22Rv1 (cell line): ENCODE data around the gene ACOX2.

ENCODE experiments used
- H3K27ac ChIP-seq: fragments of 450-650 bp; 2 replicates; pipeline ENCODE4 v1.5.1; 2017
- ZFX ChIP-seq: fragments of 450-650 bp; IDR thresholded peaks from 2 replicates; pipeline ENCODE4 v1.6.1; 2017; ENCODE audit warnings: antibody characterized with exemption, borderline replicate concordance
- TF ChIP-seq, protein P1 (sequence below): fragments of 450-650 bp; IDR thresholded peaks from 2 replicates; pipeline ENCODE4 v1.5.1; 2017; ENCODE audit warnings: mild to moderate bottlenecking

Gene ACOX2

DNA sequence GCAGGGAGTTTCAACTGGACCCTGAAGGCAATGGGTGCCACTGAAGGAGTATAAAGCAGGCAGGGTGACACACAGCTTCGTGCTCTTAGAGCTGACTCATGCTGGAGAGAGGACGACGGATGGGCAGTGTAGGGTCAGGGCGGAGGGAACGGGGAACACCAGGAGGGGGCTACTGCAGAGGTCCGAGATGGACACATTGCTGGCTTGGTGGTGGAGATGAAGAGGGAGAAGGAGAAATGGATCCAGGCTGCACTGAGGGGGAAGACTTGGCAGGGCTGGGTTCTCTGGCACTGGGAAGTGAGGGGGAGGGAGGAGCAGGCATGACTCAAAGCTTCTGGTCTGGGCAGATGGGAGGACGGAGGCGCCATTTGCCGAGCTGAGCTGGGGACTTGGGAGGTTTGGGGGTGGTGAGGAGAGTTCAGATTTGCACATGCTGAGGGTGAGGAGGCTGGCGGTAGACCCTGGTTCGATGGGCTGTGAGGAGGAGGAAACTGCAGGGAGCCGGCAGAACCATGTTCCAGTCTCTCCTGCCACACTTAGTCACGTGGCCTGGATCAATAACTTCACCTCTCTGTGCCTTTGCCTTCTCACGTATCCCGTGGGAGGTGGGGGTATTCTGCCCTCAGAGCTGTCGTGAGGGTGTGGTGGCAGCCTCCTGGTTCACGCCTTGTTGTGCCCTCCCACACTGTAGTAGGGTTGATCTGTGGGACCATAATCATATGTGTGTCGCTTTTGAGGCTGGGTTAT lies 49.7 kb downstream of the ACOX2 start:
- no peak overlapping the region for H3K27ac ChIP-seq
- TF ChIP-seq, protein P1, sequence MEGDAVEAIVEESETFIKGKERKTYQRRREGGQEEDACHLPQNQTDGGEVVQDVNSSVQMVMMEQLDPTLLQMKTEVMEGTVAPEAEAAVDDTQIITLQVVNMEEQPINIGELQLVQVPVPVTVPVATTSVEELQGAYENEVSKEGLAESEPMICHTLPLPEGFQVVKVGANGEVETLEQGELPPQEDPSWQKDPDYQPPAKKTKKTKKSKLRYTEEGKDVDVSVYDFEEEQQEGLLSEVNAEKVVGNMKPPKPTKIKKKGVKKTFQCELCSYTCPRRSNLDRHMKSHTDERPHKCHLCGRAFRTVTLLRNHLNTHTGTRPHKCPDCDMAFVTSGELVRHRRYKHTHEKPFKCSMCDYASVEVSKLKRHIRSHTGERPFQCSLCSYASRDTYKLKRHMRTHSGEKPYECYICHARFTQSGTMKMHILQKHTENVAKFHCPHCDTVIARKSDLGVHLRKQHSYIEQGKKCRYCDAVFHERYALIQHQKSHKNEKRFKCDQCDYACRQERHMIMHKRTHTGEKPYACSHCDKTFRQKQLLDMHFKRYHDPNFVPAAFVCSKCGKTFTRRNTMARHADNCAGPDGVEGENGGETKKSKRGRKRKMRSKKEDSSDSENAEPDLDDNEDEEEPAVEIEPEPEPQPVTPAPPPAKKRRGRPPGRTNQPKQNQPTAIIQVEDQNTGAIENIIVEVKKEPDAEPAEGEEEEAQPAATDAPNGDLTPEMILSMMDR, result no peak
- TF ChIP-seq ZFX, result no peak

DNA sequence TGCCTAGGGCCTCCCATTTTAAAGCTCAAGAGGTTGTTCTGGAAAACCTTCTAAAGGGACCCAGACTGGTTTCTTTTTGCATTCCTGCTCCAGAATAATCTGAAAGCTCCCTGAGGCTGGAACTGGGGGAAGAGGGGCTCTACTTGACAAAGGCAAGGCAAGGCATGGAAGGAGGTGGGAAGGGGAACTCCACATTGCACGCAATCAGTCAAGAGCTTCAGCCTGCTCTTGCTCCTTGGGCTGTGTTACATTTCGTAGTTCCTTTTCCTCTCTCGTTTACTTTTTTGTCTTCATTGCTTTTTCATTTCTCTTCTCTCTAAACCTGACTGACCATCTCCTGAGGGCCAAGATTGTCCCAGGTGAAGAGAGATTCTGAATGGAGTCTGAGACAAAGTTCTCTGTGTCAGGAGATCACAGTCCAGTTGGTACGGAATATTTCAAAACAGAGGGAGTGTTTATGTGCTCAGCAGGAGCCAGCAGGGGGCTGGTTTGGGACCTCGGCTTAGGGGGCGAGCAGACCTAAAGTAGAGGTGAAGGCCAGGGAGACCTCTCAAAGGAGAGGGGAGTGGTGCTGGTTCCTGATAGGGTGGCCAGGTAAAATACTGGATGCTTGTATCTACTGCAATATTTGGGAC lies 51.1 kb downstream of the ACOX2 start:
- TF ChIP-seq, protein P1, result no peak
- no peak for TF ChIP-seq ZFX
- no peak overlapping the region for H3K27ac ChIP-seq

DNA sequence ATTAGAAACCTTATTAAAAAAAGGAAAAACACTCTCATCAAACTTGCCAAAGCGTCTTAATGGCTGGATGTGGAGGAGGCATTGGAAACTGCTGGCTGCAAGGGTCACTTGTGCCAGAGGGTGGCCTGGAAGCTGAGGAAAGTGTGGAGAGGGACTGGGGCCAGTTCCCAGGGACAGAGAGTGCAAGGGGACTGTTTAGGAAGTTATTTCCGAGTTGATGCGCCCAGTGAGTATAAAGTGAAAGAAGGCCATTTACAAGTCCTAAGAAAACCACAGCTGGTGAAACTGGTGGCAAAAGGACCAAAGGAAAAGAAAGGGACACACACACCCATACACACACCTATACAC lies 52.3 kb downstream of the ACOX2 start:
- TF ChIP-seq ZFX, result no peak
- TF ChIP-seq, protein P1, result no peak
- H3K27ac ChIP-seq, result no peak overlapping the region

DNA sequence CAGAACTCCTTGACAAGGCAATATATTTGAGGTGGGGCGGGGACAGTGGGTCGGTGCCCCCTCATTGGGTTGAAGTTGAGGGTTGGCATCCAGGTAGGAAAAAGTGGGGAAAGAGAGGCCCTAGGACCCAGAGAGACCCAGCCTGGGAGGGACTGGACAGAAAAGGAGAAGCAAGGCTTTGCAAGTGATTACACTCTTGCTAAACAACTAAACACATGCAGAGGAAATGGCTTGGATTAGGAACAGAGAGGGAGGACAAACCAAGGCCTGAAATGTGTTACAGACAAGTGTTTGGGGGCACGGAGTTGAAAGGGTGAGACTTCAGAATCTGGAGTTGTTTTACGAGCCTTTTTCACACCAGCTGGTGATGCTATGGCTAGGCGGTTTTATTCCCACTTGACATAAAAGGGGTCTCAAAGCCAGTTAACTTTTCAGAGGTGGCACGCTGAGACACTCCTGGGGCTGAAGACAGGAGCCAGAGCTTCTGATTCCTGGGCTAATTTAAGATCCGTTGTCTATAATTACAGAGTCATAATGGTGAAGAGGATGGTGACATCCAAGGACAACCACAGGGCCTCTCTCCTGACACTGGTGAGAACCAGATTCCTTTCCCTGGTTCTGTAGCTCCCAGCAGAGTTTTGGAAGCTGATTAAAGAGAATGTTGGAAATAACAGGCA lies 52.8 kb downstream of the ACOX2 start:
- no peak for TF ChIP-seq ZFX
- TF ChIP-seq, protein P1, result no peak
- no peak overlapping the region for H3K27ac ChIP-seq

DNA sequence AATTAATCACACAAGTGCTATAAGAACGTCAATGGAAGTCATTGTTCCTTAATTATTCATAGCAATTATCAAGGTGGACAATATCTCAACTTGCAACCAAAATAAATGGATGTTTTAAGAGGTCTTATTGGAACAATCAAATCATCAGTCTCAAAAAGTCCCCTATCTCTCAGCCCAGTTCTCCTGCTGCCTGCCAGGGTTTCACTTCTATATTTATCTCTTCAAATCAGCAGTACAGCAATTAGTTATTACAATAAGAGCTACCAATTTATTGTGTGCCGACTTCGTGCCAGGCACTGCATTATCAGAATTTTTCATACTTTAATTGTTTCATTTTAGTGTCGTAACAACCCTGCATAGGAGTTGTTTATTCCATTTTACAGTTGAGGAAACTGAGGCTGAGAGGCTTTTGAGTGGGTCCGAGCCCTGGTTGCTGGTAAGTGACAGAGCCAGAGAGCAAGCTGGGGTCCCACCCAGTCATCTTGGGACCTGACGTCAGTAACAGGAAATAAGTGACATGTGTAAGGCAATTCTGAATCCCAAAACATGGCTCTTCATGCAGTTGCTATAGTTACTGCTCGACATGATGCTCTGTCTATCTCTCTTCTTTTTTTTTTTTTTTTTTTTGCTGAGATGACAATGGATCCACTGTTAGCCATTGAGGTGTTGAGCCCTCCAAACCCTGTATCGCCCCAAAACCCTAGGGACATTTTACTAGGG lies 53.9 kb downstream of the ACOX2 start:
- TF ChIP-seq, protein P1, result no peak
- TF ChIP-seq ZFX, result no peak
- no peak overlapping the region for H3K27ac ChIP-seq

DNA sequence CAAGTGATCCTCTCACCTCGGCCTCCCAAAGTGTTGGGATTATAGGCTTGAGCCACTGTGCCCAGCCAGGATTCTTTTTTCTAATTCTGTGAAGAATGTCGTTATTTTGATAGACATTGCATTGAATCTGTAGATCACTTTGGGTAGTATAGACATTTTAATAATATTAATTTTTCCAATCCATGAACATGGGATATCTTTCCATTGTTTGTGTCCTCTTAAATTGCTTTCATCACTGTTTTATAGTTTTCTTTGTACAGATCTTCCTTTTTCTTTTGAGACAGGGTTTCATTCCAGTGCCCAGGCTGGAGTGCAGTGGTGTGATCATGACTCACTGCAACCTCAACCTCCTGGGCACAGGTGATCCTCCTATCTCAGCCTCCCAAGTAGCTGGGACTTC lies 56.7 kb downstream of the ACOX2 start:
- no peak overlapping the region for H3K27ac ChIP-seq
- no peak for TF ChIP-seq ZFX
- TF ChIP-seq, protein P1, result no peak
